Panc1 (cell line): ENCODE measurements around the gene MATN1. TPM values are rescaled to one million over a fixed set of nuclear protein-coding genes. Genes with fewer than 3 reads are reported as not detected.

Source experiments
- ATAC-seq: fragments of 200-7000 bp; cut with Tn5 transposase; 2 replicates; pipeline ENCODE4 v1.9.1; 2020; ENCODE audit warnings: mild to moderate bottlenecking, moderate library complexity
- BruUV-seq: library from RNA; stranded (reverse); fragments of 400-500 nt; replicated peaks from 2 replicates; lab custom pipeline; 2021; lab: Mats Ljungman, UMichigan
- CTCF ChIA-PET: fragments of 300-600 bp; sonication (Branson Sonifier 250); formaldehyde crosslinking; loops from one replicate; lab custom pipeline; 2022; ENCODE audit warnings: antibody characterized with exemption; lab: Charles Lee
- POLR2A ChIA-PET: fragments of 300-600 bp; sonication (Branson Sonifier 250); formaldehyde crosslinking; loops from one replicate; lab custom pipeline; 2022; ENCODE audit warnings: antibody characterized with exemption; lab: Charles Lee
- DNase-seq: peaks from one replicate; pipeline ENCODE4 v3.0.0-alpha.2; 2010; ENCODE audit warnings: low read depth, low spot score
- H3K27ac ChIP-seq: 2 replicates; pipeline ENCODE4 v1.5.1; 2011; ENCODE audit warnings: mild to moderate bottlenecking, low read length, inconsistent platforms
- H3K27me3 ChIP-seq: fragments of 200-500 bp; sonication (Bioruptor generic); 2 replicates; pipeline ENCODE4 v1.6.0; 2014; ENCODE audit warnings: low read length, inconsistent platforms; ENCODE audit not compliant: control insufficient read depth, insufficient read depth
- H3K36me3 ChIP-seq: fragments of 200-500 bp; sonication (Bioruptor generic); 2 replicates; pipeline ENCODE4 v1.5.1; 2014; ENCODE audit warnings: inconsistent platforms, mild to moderate bottlenecking, low read length, moderate library complexity; ENCODE audit not compliant: control insufficient read depth, insufficient read depth
- H3K4me1 ChIP-seq: 2 replicates; pipeline ENCODE4 v1.5.1; 2011; ENCODE audit warnings: inconsistent platforms, mild to moderate bottlenecking, low read length, moderate library complexity; ENCODE audit not compliant: control insufficient read depth, insufficient read depth
- H3K4me3 ChIP-seq, 2 experiments: 2 replicates each; pipeline ENCODE4 v1.5.1; 2011 to 2012; ENCODE audit warnings: low read depth in 2 of 2, low read length in 2 of 2, mild to moderate bottlenecking in 2 of 2, inconsistent platforms in 1 of 2, moderate library complexity in 1 of 2
- H3K9me3 ChIP-seq: fragments of 200-500 bp; sonication (Bioruptor generic); 2 replicates; pipeline ENCODE4 v1.5.1; 2014; ENCODE audit warnings: low read depth, mild to moderate bottlenecking, inconsistent platforms, low read length, moderate library complexity; ENCODE audit not compliant: control insufficient read depth, insufficient read depth
- CTCF ChIP-seq: fragments of 450-650 bp; IDR thresholded peaks from 2 replicates; pipeline ENCODE4 v1.5.1; 2017; ENCODE audit warnings: mild to moderate bottlenecking
- POLR2AphosphoS5 ChIP-seq: IDR thresholded peaks from 2 replicates; pipeline ENCODE4 v1.6.1; 2012; ENCODE audit warnings: mild to moderate bottlenecking, low read depth, low read length, moderate library complexity
- TCF7L2 ChIP-seq: IDR thresholded peaks from 2 replicates; pipeline ENCODE4 v1.6.1; 2011; ENCODE audit warnings: mild to moderate bottlenecking, low read depth, low read length, inconsistent platforms
- in situ Hi-C: cut with HindIII; loops from 2 replicates; pipeline ENCODE4 v1.10.0; 2016; ENCODE audit warnings: low sequenced_read_pairs, low pct_unique_long_range_greater_than_20kb
- intact Hi-C: fragments of 100-400 bp; cut with micrococcal nuclease; formaldehyde crosslinking; loops from one replicate; pipeline ENCODE4 v1.10.0; 2022; ENCODE audit not compliant: unreplicated experiment
- total RNA-seq: library from RNA; stranded (reverse); gene quantifications from one replicate; pipeline ENCODE4 v1.2.1, GENCODE V29; 2021; ENCODE audit not compliant: unreplicated experiment
- TF ChIP-seq, protein P1 (sequence below), 2 experiments: IDR thresholded peaks; 2 replicates each; pipeline ENCODE4 v1.6.1; 2011 to 2012; ENCODE audit warnings: low read depth in 2 of 2, control low read depth in 1 of 2, low read length in 1 of 2, mild to moderate bottlenecking in 1 of 2, moderate library complexity in 1 of 2; ENCODE audit not compliant: insufficient read depth in 1 of 2

The MATN1 gene
- total RNA-seq, 1 experiment from 2014 or later: 0.59 TPM

GRCh38 chr1:30732277-30732996 is 9.1 kb upstream of the MATN1 start:
- ATAC-seq (no peak), DNase-seq (no peak)
- Histone ChIP-seq H3K9me3 (no peaks in the 10 kb centered on the region), H3K27ac (no peak overlapping the region), H3K36me3 (no peaks in the 10 kb centered on the region), H3K4me3 (no peak overlapping the region), H3K4me1 (no peaks in the 10 kb centered on the region), H3K27me3 (no peaks in the 10 kb centered on the region)
- TF ChIP-seq POLR2AphosphoS5: no peak
- TF ChIP-seq CTCF: no peak
- TF ChIP-seq, protein P1, sequence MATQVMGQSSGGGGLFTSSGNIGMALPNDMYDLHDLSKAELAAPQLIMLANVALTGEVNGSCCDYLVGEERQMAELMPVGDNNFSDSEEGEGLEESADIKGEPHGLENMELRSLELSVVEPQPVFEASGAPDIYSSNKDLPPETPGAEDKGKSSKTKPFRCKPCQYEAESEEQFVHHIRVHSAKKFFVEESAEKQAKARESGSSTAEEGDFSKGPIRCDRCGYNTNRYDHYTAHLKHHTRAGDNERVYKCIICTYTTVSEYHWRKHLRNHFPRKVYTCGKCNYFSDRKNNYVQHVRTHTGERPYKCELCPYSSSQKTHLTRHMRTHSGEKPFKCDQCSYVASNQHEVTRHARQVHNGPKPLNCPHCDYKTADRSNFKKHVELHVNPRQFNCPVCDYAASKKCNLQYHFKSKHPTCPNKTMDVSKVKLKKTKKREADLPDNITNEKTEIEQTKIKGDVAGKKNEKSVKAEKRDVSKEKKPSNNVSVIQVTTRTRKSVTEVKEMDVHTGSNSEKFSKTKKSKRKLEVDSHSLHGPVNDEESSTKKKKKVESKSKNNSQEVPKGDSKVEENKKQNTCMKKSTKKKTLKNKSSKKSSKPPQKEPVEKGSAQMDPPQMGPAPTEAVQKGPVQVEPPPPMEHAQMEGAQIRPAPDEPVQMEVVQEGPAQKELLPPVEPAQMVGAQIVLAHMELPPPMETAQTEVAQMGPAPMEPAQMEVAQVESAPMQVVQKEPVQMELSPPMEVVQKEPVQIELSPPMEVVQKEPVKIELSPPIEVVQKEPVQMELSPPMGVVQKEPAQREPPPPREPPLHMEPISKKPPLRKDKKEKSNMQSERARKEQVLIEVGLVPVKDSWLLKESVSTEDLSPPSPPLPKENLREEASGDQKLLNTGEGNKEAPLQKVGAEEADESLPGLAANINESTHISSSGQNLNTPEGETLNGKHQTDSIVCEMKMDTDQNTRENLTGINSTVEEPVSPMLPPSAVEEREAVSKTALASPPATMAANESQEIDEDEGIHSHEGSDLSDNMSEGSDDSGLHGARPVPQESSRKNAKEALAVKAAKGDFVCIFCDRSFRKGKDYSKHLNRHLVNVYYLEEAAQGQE (IDR thresholded peaks at IDR 0.05; ENCODE audit: insufficient read depth in 1 of 2, low read depth in 2 of 2, low read length in 1 of 2): no peak
- ChIA-PET POLR2A (no interaction called here), CTCF (interaction anchor here (0.7 kb wide), 1 partner anchor 47 kb away, joined by 3 read pairs; no protein-coding TSS in a partner anchor)
- intact Hi-C loops (no loop called here), in situ Hi-C loops (no loop called here)
- BruUV-seq: no TSS peak

- no peaks in the 10 kb centered on the region for H3K36me3 ChIP-seq
- no peak overlapping the region for H3K4me3 ChIP-seq
- no peak for ATAC-seq
- in situ Hi-C loops: no loop called here
- H3K27me3 ChIP-seq: no peaks in the 10 kb centered on the region
- H3K4me1 ChIP-seq: no peaks in the 10 kb centered on the region
- BruUV-seq: no TSS peak
- ChIA-PET CTCF (no interaction called here), POLR2A (interaction anchor here (0.6 kb wide), 1 partner anchor 323 kb away, joined by 12 read pairs; no protein-coding TSS in a partner anchor)
- TF ChIP-seq CTCF (no peak), TCF7L2 (no peak)
- TF ChIP-seq, protein P1 (IDR thresholded peaks at IDR 0.05; ENCODE audit: insufficient read depth in 1 of 2, low read depth in 2 of 2, low read length in 1 of 2): no peak
- H3K27ac ChIP-seq: no peak overlapping the region
- DNase-seq: no peak
- no peaks in the 10 kb centered on the region for H3K9me3 ChIP-seq
- intact Hi-C loops: no loop called here
These were observed 8.5 kb upstream of the MATN1 start for GRCh38 chr1:30731806-30732276.
